Activated CD4-positive, alpha-beta T cell treated with anti-CD3 and anti-CD28 coated beads for 24 hours (primary cell): Measurements from ENCODE around the gene DUOXA1.

Source experiments
- DNase-seq, 2 donors: peaks; one replicate each; pipeline ENCODE4 v3.0.0-alpha.2; 2020; ENCODE audit warnings: low read depth in 2 of 2

Gene DUOXA1, protein sequence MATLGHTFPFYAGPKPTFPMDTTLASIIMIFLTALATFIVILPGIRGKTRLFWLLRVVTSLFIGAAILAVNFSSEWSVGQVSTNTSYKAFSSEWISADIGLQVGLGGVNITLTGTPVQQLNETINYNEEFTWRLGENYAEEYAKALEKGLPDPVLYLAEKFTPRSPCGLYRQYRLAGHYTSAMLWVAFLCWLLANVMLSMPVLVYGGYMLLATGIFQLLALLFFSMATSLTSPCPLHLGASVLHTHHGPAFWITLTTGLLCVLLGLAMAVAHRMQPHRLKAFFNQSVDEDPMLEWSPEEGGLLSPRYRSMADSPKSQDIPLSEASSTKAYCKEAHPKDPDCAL

DNA sequence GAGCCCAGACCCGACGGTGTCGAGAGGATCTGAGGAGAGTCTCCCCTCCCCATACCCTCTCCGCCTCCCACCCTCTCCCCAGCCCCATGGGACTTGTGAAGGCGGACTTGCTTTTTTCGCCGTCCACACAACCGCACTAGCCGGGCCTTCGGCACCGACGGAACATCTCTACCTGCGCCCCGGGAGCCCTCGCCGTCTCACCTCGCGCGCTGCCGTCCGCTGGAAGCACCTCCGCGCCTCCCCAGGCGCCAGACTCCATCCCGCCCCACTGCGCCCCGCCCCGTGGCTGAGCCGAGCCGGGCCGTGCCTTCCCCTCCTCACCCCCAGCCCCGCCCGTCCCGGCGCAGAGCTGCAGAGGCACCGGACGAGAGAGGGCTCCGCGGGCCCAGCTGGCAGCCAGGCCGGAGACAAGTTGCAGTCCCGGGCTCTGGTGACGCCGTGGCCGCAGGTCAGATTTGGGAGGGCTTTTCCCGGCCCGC is at the start of gene DUOXA1, which contains the start of gene DUOX1:
DUOXA1 (minus strand) TSS at position 229 of the 479 bp plus-strand sequence. CDS start 6,865 bp downstream, outside the sequence.
DUOX1 (plus strand) TSS at position 344 of the 479 bp plus-strand sequence. CDS start 1,973 bp downstream, outside the sequence.
- no peak for DNase-seq

DNA sequence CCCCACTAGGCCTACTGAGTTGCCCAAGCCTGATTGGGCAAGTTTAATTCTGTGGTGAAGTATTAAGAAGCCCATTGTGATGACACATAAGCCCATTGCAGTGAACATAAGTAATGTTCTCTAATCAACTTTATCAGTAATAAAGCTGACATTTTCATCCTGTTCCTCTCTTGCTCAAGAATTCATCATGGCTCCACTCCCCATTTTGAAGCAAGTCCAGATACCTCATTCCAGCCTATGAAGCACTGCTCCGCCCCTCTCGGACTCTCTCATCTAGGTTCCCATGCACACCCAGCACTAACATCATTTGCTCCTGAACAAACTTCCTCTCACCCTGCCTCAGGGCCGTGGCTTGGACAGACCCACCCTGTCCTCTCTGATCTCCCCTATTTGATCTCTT is 47.6 kb upstream of the DUOXA1 start:
- no peak for DNase-seq

DNA sequence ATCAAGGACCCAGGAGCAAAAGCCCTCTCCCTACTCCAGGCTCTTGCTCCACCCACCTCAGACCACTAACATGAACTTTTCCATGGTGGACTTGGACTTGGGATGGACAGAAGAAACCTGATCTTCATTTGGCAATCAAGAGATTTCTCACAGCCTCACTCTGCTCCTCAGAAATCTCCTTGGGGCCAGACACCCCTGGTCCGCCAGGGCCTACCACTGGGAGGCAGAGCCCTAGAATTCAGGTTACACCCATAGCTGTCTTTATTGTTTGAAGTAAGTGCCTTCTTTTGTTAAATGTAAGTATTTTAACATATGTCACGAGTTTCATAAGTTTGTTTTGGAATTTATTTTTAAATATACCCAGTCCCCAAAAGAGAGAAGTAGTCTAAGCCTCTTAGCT is 44.9 kb upstream of the DUOXA1 start:
- no peak for DNase-seq

DNA sequence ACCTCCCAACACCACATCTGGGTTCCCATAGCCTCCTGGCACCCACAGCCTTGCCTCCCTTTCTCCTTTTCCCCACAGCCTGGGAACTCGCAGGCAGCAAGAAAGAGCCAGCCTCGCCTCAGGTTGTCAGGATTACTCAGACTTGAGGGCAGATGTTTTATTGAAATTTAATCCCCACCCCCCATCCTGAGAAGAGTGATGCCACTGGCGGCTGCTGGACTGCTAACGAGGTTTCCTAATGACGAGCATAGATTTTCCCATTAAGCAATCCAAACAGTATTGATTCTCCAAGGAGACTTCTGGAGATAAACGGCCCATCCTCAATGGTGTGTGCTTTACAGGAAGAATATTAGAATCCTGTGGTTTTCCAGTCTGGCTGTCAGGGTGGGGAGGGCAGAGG is 44.4 kb upstream of the DUOXA1 start:
- DNase-seq: no peak

DNA sequence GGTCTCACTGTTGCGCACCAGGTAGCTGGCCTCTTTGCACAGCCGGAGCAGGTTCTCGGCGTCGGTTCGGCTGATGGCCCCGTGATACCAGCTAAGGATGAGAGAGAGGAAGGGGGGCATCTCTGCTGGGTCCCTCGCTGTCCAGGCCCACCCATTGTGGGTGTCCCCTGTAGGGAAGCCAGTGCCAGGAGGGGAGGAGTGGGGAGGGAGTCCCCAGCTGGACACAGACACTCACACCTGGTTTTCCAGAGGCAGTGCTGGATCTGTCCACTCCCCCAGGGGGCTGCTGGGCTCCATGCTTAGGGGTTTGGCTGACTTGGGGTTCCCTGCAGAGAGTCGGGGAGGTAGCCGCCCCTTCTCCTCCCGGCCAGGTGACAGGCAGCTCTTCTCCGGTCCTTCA is 42.2 kb upstream of the DUOXA1 start:
- no peak for DNase-seq

DNA sequence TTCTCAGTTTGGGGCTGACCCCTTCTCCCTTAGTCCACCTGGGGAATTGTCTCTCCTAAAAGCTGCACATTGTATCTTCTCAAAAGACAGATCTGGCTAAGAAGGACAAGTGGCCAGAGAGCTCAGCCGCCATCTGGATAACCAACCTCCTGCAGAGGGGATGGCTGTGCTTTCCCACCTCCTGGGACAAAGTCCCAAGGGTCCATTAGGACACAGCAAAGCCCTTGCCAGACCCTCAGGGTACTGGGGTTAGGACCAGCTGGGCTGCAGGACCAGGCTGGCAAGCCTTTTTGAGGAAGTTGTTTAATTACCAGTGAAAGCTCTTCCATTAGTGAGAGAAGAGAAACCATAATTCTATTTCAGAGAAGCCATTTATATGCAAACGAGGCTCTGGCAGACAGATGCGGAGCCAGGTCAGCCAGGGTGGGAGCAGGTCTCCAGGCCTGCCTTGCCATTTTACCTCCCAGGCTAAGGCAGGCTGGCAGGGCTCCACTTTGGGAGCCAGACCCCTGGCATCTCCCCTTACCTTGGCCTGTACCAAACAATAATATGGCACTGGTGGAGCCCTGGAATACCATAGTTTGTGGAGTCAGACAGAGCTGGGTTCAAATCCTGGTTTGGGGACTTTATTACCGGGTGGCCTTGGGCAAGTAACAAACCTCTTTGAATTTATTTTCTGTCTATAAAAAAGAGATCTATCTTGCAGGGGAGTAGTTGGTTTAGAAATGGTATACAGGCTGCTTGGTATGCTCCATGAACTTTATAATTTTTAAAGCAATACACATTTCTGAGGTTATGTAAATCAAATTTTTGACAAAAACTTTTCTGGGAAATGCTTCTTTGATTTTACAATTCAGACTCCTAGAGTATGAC is 40.2 kb upstream of the DUOXA1 start:
- DNase-seq: no peak

DNA sequence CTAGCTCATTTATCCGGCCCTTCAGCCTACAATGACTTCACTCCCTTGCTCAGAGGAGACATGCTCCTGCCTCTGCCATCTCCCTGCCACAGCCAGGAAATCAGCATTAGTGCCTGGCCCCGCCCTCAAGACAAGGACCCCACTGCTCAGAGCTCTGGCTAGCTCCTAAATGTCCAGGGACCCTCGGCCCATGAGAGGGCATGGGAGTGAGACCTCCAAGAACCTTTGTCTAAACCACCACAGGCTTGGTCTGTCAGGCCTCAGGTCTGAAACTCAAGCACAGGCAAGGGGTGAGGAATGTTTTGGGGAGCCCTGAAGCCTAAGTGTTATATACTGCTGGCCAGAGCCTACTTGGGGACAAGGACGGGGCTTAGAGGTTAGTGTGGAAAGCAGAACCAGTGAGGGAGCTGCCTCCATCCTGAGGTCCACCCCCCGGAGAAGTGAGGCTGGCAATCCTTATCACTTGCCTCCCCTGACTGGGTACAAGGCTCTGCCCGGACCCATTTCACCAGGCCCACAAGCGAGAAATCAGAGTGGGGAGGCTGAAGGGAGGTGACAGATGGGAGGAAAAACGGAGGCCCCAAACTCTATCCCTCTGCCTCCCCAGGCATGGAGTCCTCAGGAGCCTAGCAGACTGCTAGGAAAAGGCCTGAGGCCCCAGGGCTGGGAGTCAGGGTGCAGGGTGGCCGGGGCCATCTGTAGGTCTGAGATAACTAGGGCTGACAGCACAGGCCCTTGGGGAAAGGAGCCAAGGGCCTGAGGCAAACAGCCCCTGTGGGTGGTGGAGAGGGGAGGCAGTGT is 39.3 kb upstream of the DUOXA1 start:
- no peak for DNase-seq

DNA sequence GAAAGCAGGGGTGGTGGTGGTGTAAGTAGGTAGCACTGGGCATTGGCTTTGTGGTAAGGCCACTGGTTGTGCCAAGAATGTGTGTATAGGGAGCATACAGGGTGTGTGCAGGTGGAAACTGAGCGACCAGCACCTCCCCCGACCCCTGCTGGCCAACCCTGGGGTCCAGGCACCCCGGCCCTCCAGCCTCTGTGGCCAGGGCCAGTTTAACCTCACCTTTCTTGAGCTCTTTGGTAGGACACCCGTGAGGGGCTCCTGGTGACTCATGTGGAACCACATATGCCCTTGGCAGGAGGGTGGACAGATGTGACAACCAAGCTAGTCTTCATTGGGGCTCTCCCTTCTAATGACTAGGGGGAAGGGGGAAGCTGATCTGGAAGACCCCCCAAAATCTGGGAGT is 38.6 kb upstream of the DUOXA1 start:
- DNase-seq: no peak

DNA sequence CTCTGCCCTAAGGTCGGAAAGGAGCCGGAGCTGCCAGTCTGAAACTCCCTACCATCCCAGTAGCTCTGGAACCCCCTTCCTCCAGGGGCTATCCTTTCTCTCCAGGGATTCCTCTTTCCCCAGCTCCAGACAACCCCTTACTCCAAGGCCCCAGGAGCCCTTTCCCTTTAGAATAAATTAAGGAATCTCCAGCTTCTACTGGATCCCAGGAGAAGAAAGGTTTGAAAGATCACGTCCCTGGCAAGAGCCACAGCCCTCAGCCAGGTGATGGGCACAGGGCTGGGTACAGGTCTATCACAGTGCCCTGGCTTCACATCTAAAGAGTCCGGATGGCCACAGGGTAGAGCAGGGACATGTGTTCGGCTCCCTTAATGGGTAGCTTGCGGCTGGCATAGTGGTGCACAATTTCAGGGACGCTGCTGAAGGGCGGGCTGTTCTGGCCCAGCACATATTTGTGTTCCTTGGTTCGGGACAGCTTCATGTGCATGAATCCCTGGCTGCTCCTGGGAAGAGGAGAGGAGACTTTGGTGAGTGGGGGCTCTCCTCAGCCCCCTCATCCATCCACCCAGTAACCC is 38.0 kb upstream of the DUOXA1 start:
- DNase-seq: no peak

DNA sequence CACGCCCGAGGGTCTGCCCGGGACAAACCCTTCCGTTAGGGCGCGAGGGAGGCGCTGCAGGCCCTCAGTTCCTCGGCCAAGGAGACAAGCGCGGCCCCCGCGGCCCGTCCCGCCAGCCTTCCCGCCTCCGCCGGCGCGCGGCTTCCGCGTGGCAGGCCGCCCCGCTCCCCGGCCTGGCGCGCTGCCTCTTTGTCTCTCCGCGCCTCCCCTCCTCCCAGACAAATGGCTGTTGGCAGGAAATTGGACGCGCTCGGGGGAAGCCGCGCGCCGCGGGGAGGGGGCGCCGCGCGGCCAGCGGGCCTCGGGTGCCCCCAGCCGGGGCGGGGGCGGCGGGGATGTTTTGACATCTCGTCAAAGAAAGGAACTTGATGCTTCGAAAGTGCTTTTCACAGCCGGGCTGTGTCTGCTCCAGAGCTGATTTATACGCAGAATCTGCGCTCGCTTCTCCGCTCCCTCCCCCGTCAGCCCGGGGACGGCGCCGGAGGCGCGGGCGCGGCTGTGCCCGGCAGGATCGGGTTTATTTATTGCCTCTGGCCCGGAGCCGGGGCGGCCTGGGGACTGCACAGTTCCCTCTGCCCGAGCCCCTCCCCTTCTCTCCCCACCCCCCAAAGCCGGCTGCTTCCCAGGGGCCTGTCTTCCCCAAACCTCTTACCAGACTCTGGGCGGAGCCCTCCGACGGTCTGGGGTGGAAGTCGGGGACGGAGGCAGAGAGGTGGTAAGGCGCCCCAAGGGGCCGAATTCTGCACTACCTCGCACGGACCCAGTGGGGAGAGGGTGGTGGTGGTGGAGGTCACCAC is 37.4 kb upstream of the DUOXA1 start:
- peak; percentile 59 to 75 for DNase-seq

DNA sequence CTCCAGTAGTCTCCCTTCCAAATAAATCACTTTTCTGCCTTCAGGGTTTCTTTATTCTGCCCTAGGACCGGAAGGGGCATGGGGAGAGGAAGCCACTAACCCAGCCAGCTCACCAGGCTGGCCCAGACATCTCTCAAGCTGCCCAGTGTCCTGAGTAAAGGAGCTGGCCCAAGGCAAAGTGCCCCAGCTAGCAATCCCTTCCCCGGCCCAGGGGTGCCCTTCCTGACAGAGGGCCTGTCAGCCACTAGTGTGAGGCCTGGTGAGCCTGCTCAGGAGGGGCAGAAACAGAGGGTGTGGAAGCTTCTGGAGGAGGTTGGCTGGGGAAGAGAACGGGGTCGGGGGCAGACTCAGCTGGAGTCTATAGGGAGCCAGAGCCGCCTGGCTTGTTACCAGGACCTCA is 35.9 kb upstream of the DUOXA1 start:
- no peak for DNase-seq

DNA sequence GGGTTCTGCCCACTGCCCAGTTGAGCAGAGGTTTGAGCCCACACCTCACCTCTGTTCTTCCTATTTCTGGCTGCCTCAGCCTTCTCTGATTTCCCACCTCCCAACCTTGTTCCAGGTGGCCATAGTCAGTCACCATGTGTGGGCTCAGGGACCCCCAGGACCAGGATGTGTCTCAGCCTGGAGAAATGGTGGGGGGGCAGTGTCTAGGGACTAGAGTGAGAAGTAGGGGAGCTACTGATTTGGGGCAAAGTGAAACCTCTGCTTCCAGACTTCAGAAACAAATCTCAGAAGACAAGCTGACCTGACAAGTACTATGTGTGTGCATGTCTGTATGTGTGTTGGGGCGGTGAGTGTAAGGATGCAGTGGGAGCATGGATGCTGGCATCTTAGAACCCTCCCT is 35.2 kb upstream of the DUOXA1 start:
- no peak for DNase-seq

DNA sequence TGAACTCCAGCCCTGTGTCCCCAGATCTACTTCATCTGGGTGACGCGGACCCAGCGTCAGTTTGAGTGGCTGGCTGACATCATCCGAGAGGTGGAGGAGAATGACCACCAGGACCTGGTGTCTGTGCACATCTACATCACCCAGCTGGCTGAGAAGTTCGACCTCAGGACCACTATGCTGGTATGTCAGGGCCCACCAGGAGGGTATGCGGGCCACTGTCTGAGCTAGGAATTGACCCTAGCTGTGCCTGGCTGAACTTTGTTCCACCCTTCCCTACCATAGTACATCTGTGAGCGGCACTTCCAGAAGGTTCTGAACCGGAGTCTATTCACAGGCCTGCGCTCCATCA is 33.8 kb upstream of the DUOXA1 start:
- no peak for DNase-seq

DNA sequence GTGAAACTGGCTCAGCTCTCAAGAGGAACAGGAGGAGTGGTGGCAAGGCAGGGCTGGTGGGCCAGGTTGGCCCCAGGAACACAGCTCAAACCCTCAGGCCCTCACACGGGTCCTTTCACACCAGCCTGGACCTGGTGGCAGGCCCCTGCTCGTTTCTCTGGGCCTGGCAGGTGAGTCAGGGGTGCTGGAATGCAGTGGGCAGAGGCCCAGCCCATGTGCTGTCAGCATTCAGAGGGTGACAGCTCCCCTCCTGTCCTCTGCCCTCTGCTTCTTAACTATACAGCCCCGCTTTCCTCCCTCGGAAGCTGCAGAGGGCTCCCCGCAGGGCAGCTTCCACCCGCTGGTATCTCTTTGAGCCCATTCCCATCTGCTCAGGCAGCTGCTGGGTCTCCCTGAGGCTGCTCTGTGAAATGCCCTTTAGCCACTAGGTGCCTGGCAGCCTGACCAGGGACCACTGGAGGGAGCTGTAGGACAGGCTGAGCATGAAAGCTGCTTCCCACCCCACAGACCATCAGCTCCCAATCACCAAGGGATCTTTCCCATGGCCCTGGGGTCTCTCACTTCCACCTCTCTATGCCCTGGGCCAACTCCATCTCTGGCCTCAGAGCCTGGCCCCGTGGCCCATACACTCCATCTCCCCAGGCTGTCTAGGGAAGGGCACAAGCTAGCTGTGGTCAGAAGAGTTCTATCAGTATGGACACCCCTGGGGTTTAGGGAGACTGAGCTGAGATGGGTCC is 33.3 kb upstream of the DUOXA1 start:
- peak; percentile 29 to 33 for DNase-seq

DNA sequence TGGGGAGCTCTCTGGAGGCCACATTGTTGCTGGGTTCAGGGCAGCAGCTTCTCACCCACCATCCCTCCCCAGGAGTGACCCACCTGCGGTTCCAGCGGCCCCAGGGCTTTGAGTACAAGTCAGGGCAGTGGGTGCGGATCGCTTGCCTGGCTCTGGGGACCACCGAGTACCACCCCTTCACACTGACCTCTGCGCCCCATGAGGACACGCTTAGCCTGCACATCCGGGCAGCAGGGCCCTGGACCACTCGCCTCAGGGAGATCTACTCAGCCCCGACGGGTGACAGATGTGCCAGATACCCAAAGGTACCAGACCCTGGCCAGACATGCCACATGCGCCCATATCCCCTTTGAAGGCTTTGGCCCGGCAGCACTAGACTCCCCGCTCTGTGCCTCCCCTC is 32.0 kb upstream of the DUOXA1 start:
- DNase-seq: no peak

DNA sequence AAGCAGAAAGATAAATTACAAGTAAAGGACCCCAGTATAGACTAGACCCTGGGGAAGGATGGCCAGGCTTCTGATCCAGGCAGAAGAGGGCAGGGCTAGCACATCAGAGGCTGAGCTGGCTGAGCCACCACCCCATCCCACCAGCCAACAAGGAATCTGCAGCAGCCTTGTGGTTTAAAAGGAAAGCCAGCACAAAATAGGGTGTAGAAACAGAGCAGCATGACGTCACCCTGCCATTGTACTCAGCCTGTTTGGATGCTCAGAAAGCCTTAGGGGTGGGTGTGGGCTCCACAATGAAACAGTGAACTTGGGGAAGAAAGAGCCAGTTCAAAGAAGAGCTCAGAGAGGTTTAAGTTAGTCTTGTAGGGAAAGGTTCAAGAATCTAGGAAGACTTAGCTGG is 28.3 kb upstream of the DUOXA1 start:
- DNase-seq: no peak

DNA sequence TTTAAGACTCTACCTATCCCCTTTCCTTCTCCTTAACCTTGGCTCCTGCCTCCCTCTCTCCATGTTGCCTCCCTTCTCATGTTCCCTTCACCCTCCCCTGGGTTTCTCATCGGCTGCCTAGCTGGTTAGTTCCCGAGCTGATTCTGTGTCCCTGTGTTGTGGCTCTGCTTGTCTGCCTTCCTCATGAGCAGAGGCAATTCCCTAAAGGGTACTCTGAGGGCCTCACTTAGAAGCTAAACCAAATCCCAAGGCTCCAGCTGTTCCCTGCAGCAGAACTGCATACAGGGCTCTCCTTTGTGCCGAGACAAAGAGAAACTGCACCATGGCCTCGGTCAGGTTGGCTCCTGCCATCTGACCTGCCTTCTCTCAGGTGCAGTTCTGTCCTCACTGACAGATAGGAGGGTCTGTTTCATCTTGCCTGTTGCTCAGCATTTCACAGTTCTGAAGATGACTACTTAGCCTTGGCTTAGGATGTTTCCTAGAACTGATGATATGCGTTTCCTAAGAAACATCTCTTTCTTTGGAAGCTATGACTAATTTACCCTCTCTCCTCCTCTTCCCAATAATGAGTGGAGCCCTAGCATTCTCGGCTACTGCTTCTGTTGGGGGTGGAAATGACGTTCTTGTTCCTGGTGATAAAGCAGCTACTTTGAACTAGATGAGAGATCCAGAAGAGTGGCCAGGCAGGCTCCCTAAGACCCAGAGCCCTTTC is 27.2 kb upstream of the DUOXA1 start:
- no peak for DNase-seq

DNA sequence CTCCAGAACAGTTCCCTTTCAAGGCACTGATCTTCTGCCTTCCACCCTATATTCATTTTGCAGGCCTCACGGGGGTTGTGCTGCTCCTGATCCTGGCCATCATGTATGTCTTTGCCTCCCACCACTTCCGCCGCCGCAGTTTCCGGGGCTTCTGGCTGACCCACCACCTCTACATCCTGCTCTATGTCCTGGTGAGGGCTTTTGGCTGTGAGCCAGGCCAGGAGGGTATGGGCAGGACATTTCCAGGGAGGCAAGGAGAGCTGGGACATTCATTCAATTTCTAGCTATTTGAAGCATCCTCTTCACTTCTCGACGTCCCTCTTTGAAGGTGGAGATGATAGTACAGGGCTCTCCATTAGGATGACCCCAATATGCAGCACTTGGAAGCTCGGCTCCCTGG is 26.1 kb upstream of the DUOXA1 start:
- no peak for DNase-seq

DNA sequence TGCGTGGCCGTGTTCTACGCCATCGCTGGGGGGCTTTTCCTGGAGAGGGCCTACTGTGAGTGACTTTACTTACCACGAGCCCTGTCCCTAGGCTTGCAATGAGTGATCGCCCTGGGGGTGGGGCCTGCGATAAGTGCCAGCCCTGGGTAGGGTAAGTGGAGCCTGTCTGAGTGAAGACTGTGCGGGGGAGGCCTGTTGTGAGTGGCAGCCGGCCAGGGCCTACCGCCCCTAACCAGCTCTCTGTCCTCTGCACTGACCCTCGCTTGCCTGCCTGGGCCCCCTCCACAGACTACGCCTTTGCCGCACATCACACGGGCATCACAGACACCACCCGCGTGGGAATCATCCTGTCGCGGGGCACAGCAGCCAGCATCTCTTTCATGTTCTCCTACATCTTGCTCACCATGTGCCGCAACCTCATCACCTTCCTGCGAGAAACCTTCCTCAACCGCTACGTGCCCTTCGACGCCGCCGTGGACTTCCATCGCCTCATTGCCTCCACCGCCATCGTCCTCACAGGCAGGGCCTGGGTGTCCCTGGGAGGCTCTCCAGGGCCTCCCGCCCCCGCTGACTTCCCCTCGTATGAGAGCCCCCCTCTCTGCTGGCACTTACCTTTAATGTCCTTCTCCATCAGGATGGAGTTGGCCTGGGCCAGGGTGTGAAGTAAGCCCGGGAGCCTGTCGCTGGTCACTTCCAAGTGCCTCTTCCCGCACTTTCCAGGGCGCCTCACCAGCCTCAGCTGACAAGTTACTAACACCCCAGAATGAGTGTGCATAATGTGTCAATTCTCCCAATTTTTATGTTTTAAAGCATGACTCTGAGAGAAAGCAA is 22.5 kb upstream of the DUOXA1 start:
- no peak for DNase-seq
